Activated T-cell treated with anti-CD3 and anti-CD28 coated beads, Interleukin-2, amount 50 U/mL, for 48 hours (primary cell): Measurements from ENCODE around the gene BTBD8.

Experiments used
- DNase-seq, 2 experiments: peaks; one replicate each; pipeline ENCODE4 v3.0.0-alpha.2; 2020

The BTBD8 gene

GRCh38 chr1:92201973-92202372 is 121.8 kb downstream of the BTBD8 start:
- no peak for DNase-seq

- DNase-seq: no peak
Observed at GRCh38 chr1:92203105-92203504, 123.0 kb downstream of the BTBD8 start.

- no peak for DNase-seq
Observed at GRCh38 chr1:92210701-92211100, 130.6 kb downstream of the BTBD8 start.

GRCh38 chr1:92211166-92211565 is 131.0 kb downstream of the BTBD8 start:
- DNase-seq: no peak

GRCh38 chr1:92217721-92218120 is 137.6 kb downstream of the BTBD8 start, which contains the start of gene C1orf146:
Gene C1orf146 (plus strand): TSS chr1:92217915. CDS start chr1:92231421, 13,506 bp downstream.
- DNase-seq: no peak

- no peak for DNase-seq
Observed at GRCh38 chr1:92218559-92218958, 138.4 kb downstream of the BTBD8 start.

- no peak for DNase-seq
Observed at GRCh38 chr1:92219028-92219427, 138.9 kb downstream of the BTBD8 start.

- no peak for DNase-seq
Observed at GRCh38 chr1:92228401-92228800, 148.3 kb downstream of the BTBD8 start.

GRCh38 chr1:92230736-92231135 is 150.6 kb downstream of the BTBD8 start:
- DNase-seq: no peak
